SK-N-SH (cell line): ENCODE data around the gene WASF3. TPM values are rescaled to one million over a fixed set of nuclear protein-coding genes. Genes with fewer than 3 reads are reported as not detected.

Experiments
- CTCF ChIA-PET: fragments of 300-600, 350-600 bp; formaldehyde crosslinking; extraction: SDS; loops from one replicate; lab custom pipeline; 2021; lab: Yijun Ruan, JAX
- POLR2A ChIA-PET: fragments of 350-600 bp; sonication (Branson Sonifier 250); formaldehyde crosslinking; extraction: SDS; loops from one replicate; lab custom pipeline; 2020; ENCODE audit warnings: antibody characterized with exemption, inconsistent platforms; lab: Yijun Ruan, JAX
- DNase-seq: peaks from one replicate; pipeline ENCODE4 v3.0.0; 2012
- H2AFZ ChIP-seq: fragments of 200-600 bp; sonication (generic); 2 replicates; pipeline ENCODE4 v1.8.1; 2016; ENCODE audit warnings: antibody characterized with exemption, mild to moderate bottlenecking, low read depth
- H3F3A ChIP-seq: fragments of 200-600 bp; sonication (generic); replicated peaks from 2 replicates; pipeline ENCODE3; 2016; ENCODE audit warnings: antibody characterized with exemption, mild to moderate bottlenecking; ENCODE audit not compliant: insufficient read depth
- H3K27ac ChIP-seq, 2 experiments: fragments of 200-500 bp in 1 of 2; fragments of 200-600 bp in 1 of 2; sonication (Bioruptor generic) in 1 of 2; sonication (generic), shearing (Covaris generic) in 1 of 2; 2 replicates each; pipeline versions ENCODE4 v1.5.1 to v1.6.1; 2014 to 2016; ENCODE audit warnings: low read depth in 2 of 2, inconsistent platforms in 1 of 2, low read length in 1 of 2, mild to moderate bottlenecking in 1 of 2, mixed read lengths in 1 of 2
- H3K27me3 ChIP-seq: fragments of 200-600 bp; sonication (generic), shearing (Covaris generic); 2 replicates; pipeline ENCODE4 v1.6.1; 2016; ENCODE audit warnings: mixed run types; ENCODE audit not compliant: insufficient read depth
- H3K36me3 ChIP-seq, 2 experiments: fragments of 200-500 bp in 1 of 2; fragments of 200-600 bp in 1 of 2; sonication (Bioruptor generic) in 1 of 2; sonication (generic) in 1 of 2; replicated peaks in 1 of 2; 2 replicates each; pipeline versions ENCODE3 to v1.5.1; 2014 to 2016; ENCODE audit warnings: low read length in 1 of 2, mild to moderate bottlenecking in 1 of 2; ENCODE audit not compliant: insufficient read depth in 2 of 2, control insufficient read depth in 1 of 2
- H3K4me1 ChIP-seq, 2 experiments: fragments of 200-500 bp in 1 of 2; fragments of 200-600 bp in 1 of 2; sonication (Bioruptor generic) in 1 of 2; sonication (generic), shearing (Covaris generic) in 1 of 2; 2 replicates each; pipeline versions ENCODE4 v1.5.1 to v1.6.1; 2014 to 2016; ENCODE audit warnings: low read depth in 1 of 2, low read length in 1 of 2, mixed run types in 1 of 2; ENCODE audit not compliant: insufficient read depth in 2 of 2, control insufficient read depth in 1 of 2
- H3K4me2 ChIP-seq: fragments of 200-600 bp; sonication (generic), shearing (Covaris generic); 2 replicates; pipeline ENCODE4 v1.6.1; 2017; ENCODE audit warnings: mixed run types
- H3K4me3 ChIP-seq, 2 experiments: fragments of 200-500 bp in 1 of 2; fragments of 200-600 bp in 1 of 2; sonication (Bioruptor generic) in 1 of 2; sonication (generic), shearing (Covaris generic) in 1 of 2; 2 replicates each; pipeline versions ENCODE4 v1.5.1 to v1.8.1; 2014 to 2016; ENCODE audit warnings: low read depth in 2 of 2, inconsistent platforms in 1 of 2, low read length in 1 of 2, mild to moderate bottlenecking in 1 of 2, mixed read lengths in 1 of 2, moderate library complexity in 1 of 2
- H3K79me2 ChIP-seq: fragments of 200-600 bp; sonication (generic); 2 replicates; pipeline ENCODE4 v1.8.1; 2017; ENCODE audit warnings: mild to moderate bottlenecking; ENCODE audit not compliant: insufficient read depth
- H3K9ac ChIP-seq: fragments of 200-600 bp; sonication (generic); 2 replicates; pipeline ENCODE4 v1.6.1; 2017; ENCODE audit warnings: mixed run types
- H3K9me2 ChIP-seq: fragments of 200-600 bp; sonication (generic); 2 replicates; pipeline ENCODE4 v1.6.1; 2017; ENCODE audit warnings: mixed run types
- H3K9me3 ChIP-seq: fragments of 200-600 bp; sonication (generic); 2 replicates; pipeline ENCODE4 v1.6.1; 2017; ENCODE audit warnings: mixed run types, mild to moderate bottlenecking, moderate library complexity
- H4K20me1 ChIP-seq: fragments of 200-600 bp; sonication (generic); 2 replicates; pipeline ENCODE4 v1.6.1; 2017; ENCODE audit warnings: mild to moderate bottlenecking, mixed run types; ENCODE audit not compliant: insufficient read depth
- ELF1 ChIP-seq: IDR thresholded peaks from 2 replicates; pipeline ENCODE4 v1.4.0; 2012
- EZH2phosphoT487 ChIP-seq: fragments of 200-600 bp; sonication (generic); IDR thresholded peaks from 2 replicates; pipeline ENCODE4 v1.6.1; 2017; ENCODE audit warnings: low read depth, mixed run types, mild to moderate bottlenecking, antibody characterized with exemption, moderate library complexity, borderline replicate concordance
- FOXJ3 ChIP-seq: sonication (generic); formaldehyde crosslinking; IDR thresholded peaks from 2 replicates; pipeline ENCODE4 v1.5.1; 2020; ENCODE audit warnings: mild to moderate bottlenecking, missing genetic modification reagents
- FOXM1 ChIP-seq: IDR thresholded peaks from 2 replicates; pipeline ENCODE4 v1.4.0; 2012; ENCODE audit warnings: low read depth, mild to moderate bottlenecking
- GABPA ChIP-seq: IDR thresholded peaks from 2 replicates; pipeline ENCODE4 v1.4.0; 2012; ENCODE audit warnings: low read depth, mild to moderate bottlenecking
- GATA2 ChIP-seq: sonication (generic); formaldehyde crosslinking; IDR thresholded peaks from 2 replicates; pipeline ENCODE4 v1.5.0; 2020; ENCODE audit warnings: mild to moderate bottlenecking, missing genetic modification reagents
- JUND ChIP-seq: IDR thresholded peaks from 2 replicates; pipeline ENCODE4 v1.4.0; 2012
- MEF2A ChIP-seq: IDR thresholded peaks from 2 replicates; pipeline ENCODE4 v1.4.0; 2012; ENCODE audit warnings: low read depth, borderline replicate concordance
- NFIC ChIP-seq: IDR thresholded peaks from 2 replicates; pipeline ENCODE4 v1.4.0; 2012; ENCODE audit warnings: borderline replicate concordance
- NRF1 ChIP-seq: IDR thresholded peaks from 2 replicates; pipeline ENCODE4 v1.6.1; 2012; ENCODE audit warnings: low read depth, mild to moderate bottlenecking, low read length
- POLR2AphosphoS5 ChIP-seq: IDR thresholded peaks from 2 replicates; pipeline ENCODE4 v1.6.1; 2012; ENCODE audit warnings: low read depth, low read length
- RCOR1 ChIP-seq: fragments of 150-350 bp; IDR thresholded peaks from 2 replicates; pipeline ENCODE4 v1.6.1; 2017; ENCODE audit warnings: antibody characterized with exemption, low read length
- RXRA ChIP-seq: IDR thresholded peaks from 2 replicates; pipeline ENCODE4 v1.4.0; 2012; ENCODE audit warnings: low read depth, mild to moderate bottlenecking, borderline replicate concordance
- TAF1 ChIP-seq: IDR thresholded peaks from 2 replicates; pipeline ENCODE4 v1.6.1; 2012; ENCODE audit warnings: low read depth, mild to moderate bottlenecking, low read length, moderate library complexity, borderline replicate concordance
- TCF12 ChIP-seq: IDR thresholded peaks from 2 replicates; pipeline ENCODE4 v1.4.0; 2012
- TEAD4 ChIP-seq: IDR thresholded peaks from 2 replicates; pipeline ENCODE4 v1.4.0; 2012; ENCODE audit warnings: mild to moderate bottlenecking, borderline replicate concordance; ENCODE audit not compliant: insufficient read depth
- WGBS: methylation state at CpG from one replicate; pipeline ENCODE4 v1.1.6; 2017; ENCODE audit warnings: low lambda C conversion rate; 5-methylcytosine and 5-hydroxymethylcytosine counted together
- polyA plus RNA-seq, 3 experiments: library from polyadenylated mRNA; depleted of rRNA; stranded (reverse); fragments of >200 nt; gene quantifications; 2 replicates each; pipeline ENCODE4 v1.2.3, GENCODE V29; 2012
- TF ChIP-seq, protein P1 (sequence below): IDR thresholded peaks from 2 replicates; pipeline ENCODE4 v1.4.0; 2012; ENCODE audit warnings: low read depth, borderline replicate concordance
- TF ChIP-seq, protein P2 (sequence below): IDR thresholded peaks from 2 replicates; pipeline ENCODE4; 2012
- TF ChIP-seq, protein P3 (sequence below): fragments of 150-350 bp; IDR thresholded peaks from 2 replicates; pipeline ENCODE4 v1.6.1; 2017; ENCODE audit warnings: antibody characterized with exemption, low read length, low read depth, borderline replicate concordance
- TF ChIP-seq, protein P4 (sequence below): IDR thresholded peaks from 2 replicates; pipeline ENCODE4 v1.4.0; 2012; ENCODE audit warnings: low read depth
- TF ChIP-seq, protein P5 (sequence below): fragments of 150-350 bp; IDR thresholded peaks from 2 replicates; pipeline ENCODE4 v1.6.1; 2016; ENCODE audit warnings: mild to moderate bottlenecking, low read depth, low read length
- TF ChIP-seq, protein P6 (sequence below): IDR thresholded peaks from 2 replicates; pipeline ENCODE4 v1.4.0; 2012; ENCODE audit warnings: low read depth, borderline replicate concordance

The WASF3 gene
- polyA plus RNA-seq, 1 of the 3 experiments (the other 2 are of a cell fraction) = 10.4 TPM

DNA sequence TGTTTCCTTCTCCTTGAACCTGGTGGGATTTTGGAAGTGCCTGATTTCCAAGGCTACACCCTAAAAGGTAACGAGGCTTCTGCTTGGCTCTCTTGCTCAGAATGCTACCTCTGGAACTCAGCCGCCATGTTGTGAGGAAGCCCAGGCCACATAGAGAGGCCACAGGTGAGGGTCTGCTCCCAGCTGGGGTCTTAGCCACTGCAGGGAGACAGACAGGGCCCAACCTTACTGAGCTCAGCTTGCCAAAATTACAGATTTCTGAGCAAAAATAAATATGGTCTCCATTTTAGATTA lies 141.7 kb downstream of the WASF3 start:
- ChIA-PET CTCF (interaction anchor here (0.8 to 5.3 kb wide), 38 partner anchors 9 to 526 kb away, joined by 3 to 94 read pairs (median 7); no protein-coding TSS in a partner anchor), POLR2A (interaction anchor here (1.3 kb wide), 1 partner anchor 514 kb away, joined by 3 read pairs; no protein-coding TSS in a partner anchor)
- H3K27me3 ChIP-seq = no peaks in the 10 kb centered on the region

DNA sequence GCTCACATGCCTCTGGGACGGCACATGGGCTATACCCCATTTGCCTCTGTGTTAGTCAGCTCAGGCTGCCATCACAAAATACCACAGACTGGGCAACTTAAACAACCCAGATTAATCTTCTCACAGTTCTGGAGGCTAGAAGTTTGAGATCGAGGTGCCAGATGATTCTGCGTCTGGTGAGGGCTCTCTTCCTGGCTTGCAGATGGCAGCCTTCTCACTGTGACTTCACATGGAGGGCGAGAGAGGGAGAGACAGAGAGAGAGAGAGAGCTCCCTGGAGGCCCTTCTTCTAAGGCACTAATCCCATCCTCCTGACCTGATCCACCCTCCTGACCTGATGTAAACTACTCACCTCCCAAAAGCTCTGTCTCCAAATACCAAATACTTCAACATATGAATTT lies 148.1 kb downstream of the WASF3 start:
- no peak overlapping the region for H3K4me2 ChIP-seq
- TF ChIP-seq TCF12 (no peak), RXRA (no peak), GABPA (no peak), MEF2A (no peak), ELF1 (no peak), POLR2AphosphoS5 (no peak), JUND (no peak), NFIC (no peak), RCOR1 (no peak), EZH2phosphoT487 (no peak), FOXM1 (no peak), FOXJ3 (CRISPR knock-in tag) (no peak), GATA2 (CRISPR knock-in tag) (no peak), TEAD4 (no peak), TAF1 (no peak)
- TF ChIP-seq, protein P1, sequence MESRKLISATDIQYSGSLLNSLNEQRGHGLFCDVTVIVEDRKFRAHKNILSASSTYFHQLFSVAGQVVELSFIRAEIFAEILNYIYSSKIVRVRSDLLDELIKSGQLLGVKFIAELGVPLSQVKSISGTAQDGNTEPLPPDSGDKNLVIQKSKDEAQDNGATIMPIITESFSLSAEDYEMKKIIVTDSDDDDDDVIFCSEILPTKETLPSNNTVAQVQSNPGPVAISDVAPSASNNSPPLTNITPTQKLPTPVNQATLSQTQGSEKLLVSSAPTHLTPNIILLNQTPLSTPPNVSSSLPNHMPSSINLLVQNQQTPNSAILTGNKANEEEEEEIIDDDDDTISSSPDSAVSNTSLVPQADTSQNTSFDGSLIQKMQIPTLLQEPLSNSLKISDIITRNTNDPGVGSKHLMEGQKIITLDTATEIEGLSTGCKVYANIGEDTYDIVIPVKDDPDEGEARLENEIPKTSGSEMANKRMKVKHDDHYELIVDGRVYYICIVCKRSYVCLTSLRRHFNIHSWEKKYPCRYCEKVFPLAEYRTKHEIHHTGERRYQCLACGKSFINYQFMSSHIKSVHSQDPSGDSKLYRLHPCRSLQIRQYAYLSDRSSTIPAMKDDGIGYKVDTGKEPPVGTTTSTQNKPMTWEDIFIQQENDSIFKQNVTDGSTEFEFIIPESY = no peak
- TF ChIP-seq, protein P2, sequence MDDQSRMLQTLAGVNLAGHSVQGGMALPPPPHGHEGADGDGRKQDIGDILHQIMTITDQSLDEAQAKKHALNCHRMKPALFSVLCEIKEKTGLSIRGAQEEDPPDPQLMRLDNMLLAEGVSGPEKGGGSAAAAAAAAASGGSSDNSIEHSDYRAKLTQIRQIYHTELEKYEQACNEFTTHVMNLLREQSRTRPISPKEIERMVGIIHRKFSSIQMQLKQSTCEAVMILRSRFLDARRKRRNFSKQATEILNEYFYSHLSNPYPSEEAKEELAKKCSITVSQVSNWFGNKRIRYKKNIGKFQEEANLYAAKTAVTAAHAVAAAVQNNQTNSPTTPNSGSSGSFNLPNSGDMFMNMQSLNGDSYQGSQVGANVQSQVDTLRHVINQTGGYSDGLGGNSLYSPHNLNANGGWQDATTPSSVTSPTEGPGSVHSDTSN = no peak
- TF ChIP-seq, protein P3, sequence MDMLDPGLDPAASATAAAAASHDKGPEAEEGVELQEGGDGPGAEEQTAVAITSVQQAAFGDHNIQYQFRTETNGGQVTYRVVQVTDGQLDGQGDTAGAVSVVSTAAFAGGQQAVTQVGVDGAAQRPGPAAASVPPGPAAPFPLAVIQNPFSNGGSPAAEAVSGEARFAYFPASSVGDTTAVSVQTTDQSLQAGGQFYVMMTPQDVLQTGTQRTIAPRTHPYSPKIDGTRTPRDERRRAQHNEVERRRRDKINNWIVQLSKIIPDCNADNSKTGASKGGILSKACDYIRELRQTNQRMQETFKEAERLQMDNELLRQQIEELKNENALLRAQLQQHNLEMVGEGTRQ = no peak
- TF ChIP-seq, protein P4, sequence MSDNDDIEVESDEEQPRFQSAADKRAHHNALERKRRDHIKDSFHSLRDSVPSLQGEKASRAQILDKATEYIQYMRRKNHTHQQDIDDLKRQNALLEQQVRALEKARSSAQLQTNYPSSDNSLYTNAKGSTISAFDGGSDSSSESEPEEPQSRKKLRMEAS = no peak
- TF ChIP-seq, protein P5, sequence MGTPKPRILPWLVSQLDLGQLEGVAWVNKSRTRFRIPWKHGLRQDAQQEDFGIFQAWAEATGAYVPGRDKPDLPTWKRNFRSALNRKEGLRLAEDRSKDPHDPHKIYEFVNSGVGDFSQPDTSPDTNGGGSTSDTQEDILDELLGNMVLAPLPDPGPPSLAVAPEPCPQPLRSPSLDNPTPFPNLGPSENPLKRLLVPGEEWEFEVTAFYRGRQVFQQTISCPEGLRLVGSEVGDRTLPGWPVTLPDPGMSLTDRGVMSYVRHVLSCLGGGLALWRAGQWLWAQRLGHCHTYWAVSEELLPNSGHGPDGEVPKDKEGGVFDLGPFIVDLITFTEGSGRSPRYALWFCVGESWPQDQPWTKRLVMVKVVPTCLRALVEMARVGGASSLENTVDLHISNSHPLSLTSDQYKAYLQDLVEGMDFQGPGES = no peak
- TF ChIP-seq, all 33 proteins: peak for 0
- no peaks in the 10 kb centered on the region for H3K27me3 ChIP-seq
- ChIA-PET POLR2A (no interaction called here), CTCF (interaction anchor here (0.7 to 8.8 kb wide), 10 partner anchors 8 to 559 kb away, joined by 3 to 170 read pairs (median 6); no protein-coding TSS in a partner anchor)
- no peak overlapping the region for H2AFZ ChIP-seq
- no peak for DNase-seq
- H4K20me1 ChIP-seq = no peaks in the 10 kb centered on the region
- no peaks in the 10 kb centered on the region for H3K9me2 ChIP-seq
- H3F3A ChIP-seq = no peaks in the 10 kb centered on the region
- H3K4me1 ChIP-seq = no peaks in the 10 kb centered on the region; a peak in 1 of 4 replicates
- WGBS = 44% methylated on average over 4 of the region's 4 CpGs
- 0 out of 2 replicates have a peak, but pooled peaks cover 8% of the 10 kb centered on the region for H3K9me3 ChIP-seq
- no peak overlapping the region for H3K9ac ChIP-seq
- no peak overlapping the region for H3K4me3 ChIP-seq
- H3K27ac ChIP-seq = no peak overlapping the region
- no peaks in the 10 kb centered on the region for H3K36me3 ChIP-seq
- H3K79me2 ChIP-seq = no peaks in the 10 kb centered on the region

More for the DNA sequence above, 141.7 kb downstream of the WASF3 start:
- Histone ChIP-seq H3K27ac (no peak overlapping the region), H3F3A (no peaks in the 10 kb centered on the region), H3K36me3 (no peaks in the 10 kb centered on the region), H2AFZ (no peak overlapping the region), H3K9me3 (0 out of 2 replicates have a peak, but pooled peaks cover 8% of the 10 kb centered on the region), H3K4me3 (no peak overlapping the region), H4K20me1 (no peaks in the 10 kb centered on the region), H3K4me1 (peaks cover 0 to 4% of the 10 kb centered on the region in 2 experiments; a peak in 1 of 4 replicates), H3K9me2 (no peaks in the 10 kb centered on the region), H3K79me2 (no peaks in the 10 kb centered on the region), H3K9ac (no peak overlapping the region), H3K4me2 (no peak overlapping the region)
- TF ChIP-seq NRF1 = no peak
- no peak for TF ChIP-seq POLR2AphosphoS5
- TF ChIP-seq RCOR1 = no peak
- TF ChIP-seq, protein P6, sequence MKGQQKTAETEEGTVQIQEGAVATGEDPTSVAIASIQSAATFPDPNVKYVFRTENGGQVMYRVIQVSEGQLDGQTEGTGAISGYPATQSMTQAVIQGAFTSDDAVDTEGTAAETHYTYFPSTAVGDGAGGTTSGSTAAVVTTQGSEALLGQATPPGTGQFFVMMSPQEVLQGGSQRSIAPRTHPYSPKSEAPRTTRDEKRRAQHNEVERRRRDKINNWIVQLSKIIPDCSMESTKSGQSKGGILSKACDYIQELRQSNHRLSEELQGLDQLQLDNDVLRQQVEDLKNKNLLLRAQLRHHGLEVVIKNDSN = no peak
- no peak for TF ChIP-seq ELF1
- no peak for TF ChIP-seq TCF12
- no peak for TF ChIP-seq GATA2 (CRISPR knock-in tag)
- WGBS = 89% methylated on average over 2 of the region's 2 CpGs
- no peak for DNase-seq
